ENCODE results near the gene DOCK8.

GRCh38 chr9:350384-350783 is 135.7 kb downstream of the DOCK8 start:
- no peak for TF ChIP-seq CTCF (IDR thresholded peaks at IDR 0.05; ENCODE audit: insufficient read depth, low read depth, low read length)
- no peak for TF ChIP-seq EZH2 (IDR thresholded peaks at IDR 0.05; ENCODE audit: insufficient read depth, low read length)
